IgD-negative memory B cell (primary cell): Measurements from ENCODE around the gene ZC3H10. TPM values are rescaled to one million over a fixed set of nuclear protein-coding genes. Genes with fewer than 3 reads are reported as not detected.
A peak's percentile ranks its signal among the peaks of the same experiment; 100 is the strongest.

Experiments
- H3K27ac Mint-ChIP-seq, 3 donors: one replicate each; pipeline ENCODE4 v1.8.0; 2020 to 2022; ENCODE audit warnings: mild to moderate bottlenecking in 3 of 3, mixed read lengths in 3 of 3, moderate library complexity in 1 of 3
- H3K27me3 Mint-ChIP-seq: one replicate; pipeline ENCODE4 v1.8.0; 2021; ENCODE audit warnings: mixed read lengths
- H3K36me3 Mint-ChIP-seq: one replicate; pipeline ENCODE4 v1.8.0; 2020; ENCODE audit warnings: mild to moderate bottlenecking, mixed read lengths
- H3K4me1 Mint-ChIP-seq, 3 donors: one replicate each; pipeline ENCODE4 v1.8.0; 2020 to 2022; ENCODE audit warnings: mixed read lengths in 3 of 3, mild to moderate bottlenecking in 1 of 3
- H3K4me3 Mint-ChIP-seq, 4 donors: one replicate each; pipeline ENCODE4 v1.8.0; 2020 to 2022; ENCODE audit warnings: mild to moderate bottlenecking in 4 of 4, mixed read lengths in 4 of 4, moderate library complexity in 3 of 4
- H3K9me3 Mint-ChIP-seq, 3 donors: one replicate each; pipeline ENCODE4 v1.8.0; 2020 to 2021; ENCODE audit warnings: mixed read lengths in 3 of 3, mild to moderate bottlenecking in 1 of 3
- polyA plus RNA-seq: library from polyadenylated mRNA; unstranded; fragments of 300-500 nt; fragmentation: Illumina TruSeq; gene quantifications from one replicate; pipeline ENCODE4 v1.2.3, GENCODE V29; 2021

Gene ZC3H10
- polyA plus RNA-seq, 1 donor from 2014 or later = 2.9 TPM

- H3K27me3 Mint-ChIP-seq = peaks cover 9% of the 10 kb centered on the region
- no peak overlapping the region for H3K4me3 Mint-ChIP-seq
- no peaks in the 10 kb centered on the region for H3K36me3 Mint-ChIP-seq
- H3K4me1 Mint-ChIP-seq = no peaks in the 10 kb centered on the region
- H3K9me3 Mint-ChIP-seq = no peaks in the 10 kb centered on the region
- no peak overlapping the region for H3K27ac Mint-ChIP-seq
Observed at GRCh38 chr12:56086096-56086495, 32.0 kb upstream of the ZC3H10 start.

- Mint-ChIP-seq H3K27ac (no peak overlapping the region), H3K4me1 (no peaks in the 10 kb centered on the region), H3K27me3 (peaks cover 6% of the 10 kb centered on the region), H3K4me3 (no peak overlapping the region), H3K9me3 (no peaks in the 10 kb centered on the region), H3K36me3 (no peaks in the 10 kb centered on the region)
Observed at GRCh38 chr12:56086608-56087007, 31.5 kb upstream of the ZC3H10 start.

- H3K27ac Mint-ChIP-seq = no peak overlapping the region
- H3K36me3 Mint-ChIP-seq = no peaks in the 10 kb centered on the region
- H3K4me3 Mint-ChIP-seq = no peak overlapping the region
- H3K9me3 Mint-ChIP-seq = no peaks in the 10 kb centered on the region
- H3K27me3 Mint-ChIP-seq = peaks cover 3% of the 10 kb centered on the region
- no peaks in the 10 kb centered on the region for H3K4me1 Mint-ChIP-seq
Observed at GRCh38 chr12:56087220-56087619, 30.8 kb upstream of the ZC3H10 start.

GRCh38 chr12:56097738-56098137 lies 20.3 kb upstream of the ZC3H10 start:
- H3K9me3 Mint-ChIP-seq = no peaks in the 10 kb centered on the region
- peak overlapping the region in 1 of 3 donors; percentile 13 for H3K27ac Mint-ChIP-seq
- H3K27me3 Mint-ChIP-seq = peaks cover 19% of the 10 kb centered on the region
- peaks cover 0 to 4% (median 0%) of the 10 kb centered on the region in 3 donors for H3K4me1 Mint-ChIP-seq
- H3K4me3 Mint-ChIP-seq = no peak overlapping the region
- no peaks in the 10 kb centered on the region for H3K36me3 Mint-ChIP-seq

GRCh38 chr12:56098592-56098991 lies 19.5 kb upstream of the ZC3H10 start:
- peaks cover 11% of the 10 kb centered on the region for H3K27me3 Mint-ChIP-seq
- H3K4me1 Mint-ChIP-seq = peaks cover 0 to 10% (median 5%) of the 10 kb centered on the region in 3 donors
- H3K36me3 Mint-ChIP-seq = no peaks in the 10 kb centered on the region
- no peaks in the 10 kb centered on the region for H3K9me3 Mint-ChIP-seq
- H3K27ac Mint-ChIP-seq = no peak overlapping the region
- no peak overlapping the region for H3K4me3 Mint-ChIP-seq

DNA sequence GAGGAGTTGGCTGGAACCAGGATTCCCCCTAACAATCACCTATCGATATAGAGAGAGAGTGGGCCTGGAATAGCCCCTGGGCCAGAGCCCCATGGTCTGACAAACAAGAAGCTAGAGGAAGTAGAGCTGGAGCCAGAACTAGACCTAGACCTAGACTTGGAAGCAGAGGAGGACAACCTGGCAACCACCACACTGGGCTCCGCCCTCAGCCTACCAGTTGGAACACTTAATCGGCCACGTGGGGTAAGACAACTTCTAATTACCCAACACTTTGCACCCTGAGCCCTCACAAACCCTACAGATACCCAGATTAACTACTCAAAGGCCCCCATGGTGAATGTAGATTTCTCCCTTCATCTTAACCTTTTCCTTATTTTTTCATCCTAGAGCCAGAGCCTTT lies 18.3 kb upstream of the ZC3H10 start:
- Mint-ChIP-seq H3K4me1 (peaks cover 0 to 15% (median 13%) of the 10 kb centered on the region in 3 donors), H3K27ac (no peak overlapping the region), H3K27me3 (peaks cover 5% of the 10 kb centered on the region), H3K36me3 (no peaks in the 10 kb centered on the region), H3K4me3 (peak overlapping the region in 1 of 4 donors; percentile 53), H3K9me3 (no peaks in the 10 kb centered on the region)

DNA sequence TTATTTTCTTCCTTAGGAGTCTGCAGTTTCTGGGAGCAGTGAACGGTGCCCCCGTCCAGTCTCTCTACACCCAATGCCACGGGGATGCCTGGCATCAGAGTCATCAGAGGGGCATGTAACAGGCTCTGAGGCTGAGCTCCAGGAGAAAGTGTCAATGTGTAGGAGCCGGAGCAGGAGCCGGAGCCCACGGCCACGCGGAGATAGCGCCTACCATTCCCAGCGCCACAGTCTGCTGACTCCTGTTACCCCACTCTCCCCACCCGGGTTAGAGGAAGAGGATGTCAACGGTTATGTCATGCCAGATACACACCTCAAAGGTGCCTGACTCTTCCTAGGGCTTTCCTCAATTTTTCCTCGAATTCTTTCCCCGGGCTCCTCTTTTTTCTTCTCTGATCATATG lies 17.0 kb upstream of the ZC3H10 start:
- Mint-ChIP-seq H3K4me3 (no peak overlapping the region), H3K36me3 (no peaks in the 10 kb centered on the region), H3K9me3 (no peaks in the 10 kb centered on the region), H3K27me3 (peaks cover 5% of the 10 kb centered on the region), H3K27ac (no peak overlapping the region), H3K4me1 (peaks cover under 1 to 22% (median 20%) of the 10 kb centered on the region in 3 donors)

GRCh38 chr12:56102683-56103065 lies 15.4 kb upstream of the ZC3H10 start:
- Mint-ChIP-seq H3K27ac (peak overlapping the region in 1 of 3 donors; percentile 86), H3K27me3 (peaks cover 4% of the 10 kb centered on the region), H3K36me3 (peaks cover 2% of the 10 kb centered on the region), H3K9me3 (no peaks in the 10 kb centered on the region), H3K4me1 (peaks cover 7 to 28% (median 27%) of the 10 kb centered on the region in 3 donors), H3K4me3 (peak overlapping the region in 3 of 4 donors; percentile 24 to 96 (median 94))

GRCh38 chr12:56103066-56103711 lies 14.9 kb upstream of the ZC3H10 start:
- Mint-ChIP-seq H3K27ac (peak overlapping the region; percentile 86 to 97 (median 93)), H3K4me1 (peaks cover 7 to 28% (median 27%) of the 10 kb centered on the region in 3 donors), H3K4me3 (peak overlapping the region; percentile 94 to 100 (median 98)), H3K27me3 (peaks cover 2% of the 10 kb centered on the region), H3K9me3 (no peaks in the 10 kb centered on the region), H3K36me3 (peaks cover 2% of the 10 kb centered on the region)

DNA sequence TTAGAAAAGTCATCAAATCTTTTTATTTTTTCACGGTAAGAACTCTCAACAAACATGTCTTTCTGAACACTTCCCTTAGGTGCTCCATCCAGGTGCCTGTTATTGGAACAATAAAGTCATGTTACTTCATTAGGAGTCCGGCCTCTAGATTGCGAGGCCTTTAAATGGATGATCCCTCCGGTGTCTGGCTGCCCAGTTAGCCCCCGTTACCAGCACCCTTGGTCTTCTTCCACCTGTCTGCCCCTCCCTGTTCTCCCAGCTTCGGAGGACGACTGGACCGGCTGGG lies 14.3 kb upstream of the ZC3H10 start:
- H3K36me3 Mint-ChIP-seq = peaks cover 2% of the 10 kb centered on the region
- H3K4me3 Mint-ChIP-seq = peak overlapping the region; percentile 94 to 100 (median 98)
- H3K27me3 Mint-ChIP-seq = peaks cover 2% of the 10 kb centered on the region
- peak overlapping the region; percentile 86 to 97 (median 93) for H3K27ac Mint-ChIP-seq
- peaks cover 7 to 28% (median 27%) of the 10 kb centered on the region in 3 donors for H3K4me1 Mint-ChIP-seq
- no peaks in the 10 kb centered on the region for H3K9me3 Mint-ChIP-seq

DNA sequence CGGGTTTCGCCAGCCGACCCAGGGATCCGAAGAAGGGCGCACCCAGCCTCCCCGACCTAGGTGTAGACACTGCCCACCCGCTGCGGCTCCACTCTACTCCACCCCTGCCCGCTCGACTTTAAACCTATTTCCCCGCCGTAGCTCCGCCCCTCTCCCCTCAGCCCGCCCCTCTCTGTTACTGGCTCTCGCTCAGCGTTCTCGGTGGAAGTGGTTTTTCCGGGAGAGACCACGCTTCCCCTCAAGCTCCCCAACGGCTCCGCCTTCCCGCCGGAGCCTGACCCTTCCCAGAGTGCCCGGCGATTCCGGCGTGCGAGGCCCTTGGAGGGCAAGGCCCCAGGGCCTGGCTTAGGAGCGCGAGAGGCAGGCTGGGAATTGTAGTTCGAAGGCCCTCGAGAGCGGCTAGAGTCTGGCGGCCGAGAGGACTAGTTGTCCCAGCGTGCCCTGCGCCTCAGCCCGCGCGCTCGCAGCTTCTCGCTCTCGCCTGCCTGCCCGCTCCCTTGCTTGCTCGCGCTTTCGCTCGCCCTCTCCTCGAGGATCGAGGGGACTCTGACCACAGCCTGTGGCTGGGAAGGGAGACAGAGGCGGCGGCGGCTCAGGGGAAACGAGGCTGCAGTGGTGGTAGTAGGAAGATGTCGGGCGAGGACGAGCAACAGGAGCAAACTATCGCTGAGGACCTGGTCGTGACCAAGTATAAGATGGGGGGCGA lies 13.8 kb upstream of the ZC3H10 start, which contains the start of gene PA2G4:
Gene PA2G4, plus strand, starts transcription at position 451 of the 706 bp plus-strand sequence. Its CDS starts 179 bp downstream, at position 630.
- Mint-ChIP-seq H3K4me3 (peak within 1 kb of the TSS; percentile 94 to 100 (median 98)), H3K4me1 (peaks cover 7 to 28% (median 27%) of the 10 kb centered on the region in 3 donors), H3K9me3 (no peaks in the 10 kb centered on the region), H3K27me3 (peaks cover under 1% of the 10 kb centered on the region), H3K27ac (peak within 1 kb of the TSS; percentile 86 to 97 (median 93)), H3K36me3 (peaks cover 2% of the 10 kb centered on the region)

- Mint-ChIP-seq H3K9me3 (no peaks in the 10 kb centered on the region), H3K27ac (peak overlapping the region; percentile 86 to 97 (median 93)), H3K36me3 (peaks cover 2% of the 10 kb centered on the region), H3K27me3 (no peaks in the 10 kb centered on the region), H3K4me1 (peaks cover 7 to 28% (median 27%) of the 10 kb centered on the region in 3 donors), H3K4me3 (peak overlapping the region; percentile 94 to 100 (median 98))
Observed at GRCh38 chr12:56104815-56105608, 13.1 kb upstream of the ZC3H10 start.

GRCh38 chr12:56105609-56105902 lies 12.5 kb upstream of the ZC3H10 start:
- peak overlapping the region; percentile 94 to 100 (median 98) for H3K4me3 Mint-ChIP-seq
- H3K9me3 Mint-ChIP-seq = no peaks in the 10 kb centered on the region
- H3K4me1 Mint-ChIP-seq = peaks cover 7 to 28% (median 27%) of the 10 kb centered on the region in 3 donors
- peak overlapping the region in 1 of 3 donors; percentile 86 for H3K27ac Mint-ChIP-seq
- no peaks in the 10 kb centered on the region for H3K27me3 Mint-ChIP-seq
- H3K36me3 Mint-ChIP-seq = peaks cover 2% of the 10 kb centered on the region

GRCh38 chr12:56107242-56107641 lies 10.8 kb upstream of the ZC3H10 start:
- Mint-ChIP-seq H3K4me1 (peaks cover 7 to 27% (median 26%) of the 10 kb centered on the region in 3 donors), H3K27ac (no peak overlapping the region), H3K36me3 (peaks cover 7% of the 10 kb centered on the region), H3K27me3 (no peaks in the 10 kb centered on the region), H3K4me3 (peak overlapping the region in 2 of 4 donors; percentile 33 to 94), H3K9me3 (no peaks in the 10 kb centered on the region)

GRCh38 chr12:56110571-56110970 lies 7.5 kb upstream of the ZC3H10 start:
- Mint-ChIP-seq H3K27me3 (no peaks in the 10 kb centered on the region), H3K4me3 (no peak overlapping the region), H3K9me3 (no peaks in the 10 kb centered on the region), H3K4me1 (peaks cover 10 to 11% (median 10%) of the 10 kb centered on the region in 3 donors), H3K27ac (no peak overlapping the region), H3K36me3 (peaks cover 10% of the 10 kb centered on the region)
